Natural killer cell (primary cell): ENCODE measurements around the gene SMURF2. TPM values are rescaled to one million over a fixed set of nuclear protein-coding genes. Genes with fewer than 3 reads are reported as not detected.

Experiments
- ATAC-seq, 3 donors: fragments of 150-1000 bp in 2 of 3; fragments of 200-7000 bp in 1 of 3; cut with Tn5 transposase; 1 replicate in 1 of 3; 2 replicates in 2 of 3; pipeline ENCODE4 v1.10.0; 2021; ENCODE audit warnings: mild to moderate bottlenecking in 2 of 3, moderate library complexity in 2 of 3
- DNase-seq, 2 donors: peaks; one replicate each; pipeline versions ENCODE4 v3.0.0 to v3.0.0-alpha.2; 2013 to 2021; ENCODE audit warnings: mixed read lengths in 1 of 2
- H3K27ac ChIP-seq: one replicate; pipeline ENCODE4 v1.5.1; 2013; ENCODE audit warnings: mild to moderate bottlenecking, low read length
- H3K27me3 ChIP-seq: one replicate; pipeline ENCODE4 v1.6.1; 2013; ENCODE audit warnings: low read length; ENCODE audit not compliant: control insufficient read depth, insufficient read depth
- H3K36me3 ChIP-seq: one replicate; pipeline ENCODE4 v1.6.1; 2013; ENCODE audit warnings: low read length; ENCODE audit not compliant: control insufficient read depth, insufficient read depth
- H3K4me1 ChIP-seq: one replicate; pipeline ENCODE4 v1.6.1; 2013; ENCODE audit warnings: low read length; ENCODE audit not compliant: control insufficient read depth, insufficient read depth
- H3K4me3 ChIP-seq: one replicate; pipeline ENCODE4 v1.5.1; 2013; ENCODE audit warnings: low read length
- H3K9me3 ChIP-seq: one replicate; pipeline ENCODE4 v1.6.1; 2013; ENCODE audit warnings: low read length; ENCODE audit not compliant: control insufficient read depth, insufficient read depth
- H3K27ac Mint-ChIP-seq, 2 donors: one replicate each; pipeline ENCODE4 v1.8.0; 2022; ENCODE audit warnings: mild to moderate bottlenecking in 2 of 2, mixed read lengths in 2 of 2, moderate library complexity in 1 of 2
- H3K27me3 Mint-ChIP-seq, 2 donors: one replicate each; pipeline ENCODE4 v1.8.0; 2022; ENCODE audit warnings: low read depth in 2 of 2, mixed read lengths in 2 of 2
- H3K36me3 Mint-ChIP-seq: one replicate; pipeline ENCODE4 v1.8.0; 2022; ENCODE audit warnings: mixed read lengths
- H3K4me1 Mint-ChIP-seq, 2 donors: one replicate each; pipeline ENCODE4 v1.8.0; 2022; ENCODE audit warnings: mixed read lengths in 2 of 2
- H3K4me3 Mint-ChIP-seq: one replicate; pipeline ENCODE4 v1.8.0; 2022; ENCODE audit warnings: mild to moderate bottlenecking, moderate library complexity, mixed read lengths
- H3K9me3 Mint-ChIP-seq, 2 donors: one replicate each; pipeline ENCODE4 v1.8.0; 2022; ENCODE audit warnings: mixed read lengths in 2 of 2
- CTCF ChIP-seq: fragments of 200-600 bp; IDR thresholded peaks from one replicate; pipeline ENCODE4 v1.8.0; 2022; ENCODE audit warnings: antibody characterized with exemption
- WGBS: methylation state at CpG from one replicate; pipeline ENCODE4 v1.1.7; 2013; ENCODE audit warnings: missing lambda C conversion rate; ENCODE audit not compliant: insufficient coverage; 5-methylcytosine and 5-hydroxymethylcytosine counted together
- intact Hi-C: fragments of 100-400 bp; cut with micrococcal nuclease; formaldehyde crosslinking; loops from one replicate; pipeline ENCODE4 v1.14.2; 2022
- total RNA-seq, 4 donors: library from RNA; stranded (reverse); fragments of 120-200 nt in 1 of 4; gene quantifications; one replicate each; pipeline versions ENCODE4 v1.2.3 to v1.2.4, GENCODE V29; 2013 to 2022

SMURF2 gene
- total RNA-seq, 3 donors from 2014 or later (not counting 1 experiment from before 2014, with no cell fraction given) = 43.8 to 54.5 (median 46.5) TPM

GRCh38 chr17:64694207-64694606 is 32.1 kb upstream of the SMURF2 start:
- Mint-ChIP-seq H3K27ac (no peak overlapping the region), H3K4me1 (peaks cover 0 to 5% of the 10 kb centered on the region in 2 donors), H3K4me3 (no peak overlapping the region), H3K27me3 (no peaks in the 10 kb centered on the region), H3K36me3 (no peaks in the 10 kb centered on the region), H3K9me3 (no peaks in the 10 kb centered on the region)
- Histone ChIP-seq H3K9me3 (no peaks in the 10 kb centered on the region), H3K4me3 (no peak overlapping the region), H3K36me3 (no peaks in the 10 kb centered on the region), H3K4me1 (no peaks in the 10 kb centered on the region), H3K27me3 (no peaks in the 10 kb centered on the region), H3K27ac (no peak overlapping the region)
- DNase-seq = no peak
- TF ChIP-seq CTCF = no peak
- intact Hi-C loops = no loop called here
- 91% methylated on average over 5 of the region's 5 CpGs for WGBS
- ATAC-seq = no peak

- Mint-ChIP-seq H3K4me3 (no peak overlapping the region), H3K9me3 (no peaks in the 10 kb centered on the region), H3K36me3 (no peaks in the 10 kb centered on the region), H3K27me3 (no peaks in the 10 kb centered on the region), H3K4me1 (peaks cover 0 to 5% of the 10 kb centered on the region in 2 donors), H3K27ac (no peak overlapping the region)
- Histone ChIP-seq H3K4me1 (no peaks in the 10 kb centered on the region), H3K4me3 (no peak overlapping the region), H3K9me3 (no peaks in the 10 kb centered on the region), H3K36me3 (no peaks in the 10 kb centered on the region), H3K27me3 (no peaks in the 10 kb centered on the region), H3K27ac (no peak overlapping the region)
- DNase-seq (no peak), ATAC-seq (no peak)
- intact Hi-C loops = no loop called here
- WGBS = no CpG with 5 or more reads among the region's 3 CpGs
- TF ChIP-seq CTCF = no peak
Measured at GRCh38 chr17:64692187-64692586, 30.1 kb upstream of the SMURF2 start.

- no peak for ATAC-seq
- Mint-ChIP-seq H3K4me3 (no peak overlapping the region), H3K9me3 (no peaks in the 10 kb centered on the region), H3K27ac (no peak overlapping the region), H3K36me3 (no peaks in the 10 kb centered on the region), H3K27me3 (no peaks in the 10 kb centered on the region), H3K4me1 (peaks cover 0 to under 1% of the 10 kb centered on the region in 2 donors)
- TF ChIP-seq CTCF = no peak
- DNase-seq = no peak
- intact Hi-C loops = no loop called here
- H3K27me3 ChIP-seq = no peaks in the 10 kb centered on the region
- no peaks in the 10 kb centered on the region for H3K36me3 ChIP-seq
- H3K9me3 ChIP-seq = no peaks in the 10 kb centered on the region
- no peak overlapping the region for H3K27ac ChIP-seq
- H3K4me1 ChIP-seq = no peaks in the 10 kb centered on the region
- 96% methylated on average over 4 of the region's 4 CpGs for WGBS
- H3K4me3 ChIP-seq = no peak overlapping the region
Measured at GRCh38 chr17:64689106-64689505, 27.0 kb upstream of the SMURF2 start.

- intact Hi-C loops = no loop called here
- H3K27ac Mint-ChIP-seq = no peak overlapping the region
- Histone ChIP-seq H3K36me3 (no peaks in the 10 kb centered on the region), H3K27me3 (no peaks in the 10 kb centered on the region), H3K4me3 (no peak overlapping the region), H3K9me3 (no peaks in the 10 kb centered on the region), H3K4me1 (no peaks in the 10 kb centered on the region), H3K27ac (no peak overlapping the region)
- H3K4me1 Mint-ChIP-seq = no peaks in the 10 kb centered on the region
- TF ChIP-seq CTCF = no peak
- no peaks in the 10 kb centered on the region for H3K36me3 Mint-ChIP-seq
- WGBS = 96% methylated on average over 5 of the region's 5 CpGs
- H3K9me3 Mint-ChIP-seq = no peaks in the 10 kb centered on the region
- ATAC-seq (no peak), DNase-seq (no peak)
- H3K27me3 Mint-ChIP-seq = no peaks in the 10 kb centered on the region
- no peak overlapping the region for H3K4me3 Mint-ChIP-seq
Measured at GRCh38 chr17:64688481-64688880, 26.4 kb upstream of the SMURF2 start.
